Measurements from ENCODE around the gene ASCC2.

The ASCC2 gene

DNA sequence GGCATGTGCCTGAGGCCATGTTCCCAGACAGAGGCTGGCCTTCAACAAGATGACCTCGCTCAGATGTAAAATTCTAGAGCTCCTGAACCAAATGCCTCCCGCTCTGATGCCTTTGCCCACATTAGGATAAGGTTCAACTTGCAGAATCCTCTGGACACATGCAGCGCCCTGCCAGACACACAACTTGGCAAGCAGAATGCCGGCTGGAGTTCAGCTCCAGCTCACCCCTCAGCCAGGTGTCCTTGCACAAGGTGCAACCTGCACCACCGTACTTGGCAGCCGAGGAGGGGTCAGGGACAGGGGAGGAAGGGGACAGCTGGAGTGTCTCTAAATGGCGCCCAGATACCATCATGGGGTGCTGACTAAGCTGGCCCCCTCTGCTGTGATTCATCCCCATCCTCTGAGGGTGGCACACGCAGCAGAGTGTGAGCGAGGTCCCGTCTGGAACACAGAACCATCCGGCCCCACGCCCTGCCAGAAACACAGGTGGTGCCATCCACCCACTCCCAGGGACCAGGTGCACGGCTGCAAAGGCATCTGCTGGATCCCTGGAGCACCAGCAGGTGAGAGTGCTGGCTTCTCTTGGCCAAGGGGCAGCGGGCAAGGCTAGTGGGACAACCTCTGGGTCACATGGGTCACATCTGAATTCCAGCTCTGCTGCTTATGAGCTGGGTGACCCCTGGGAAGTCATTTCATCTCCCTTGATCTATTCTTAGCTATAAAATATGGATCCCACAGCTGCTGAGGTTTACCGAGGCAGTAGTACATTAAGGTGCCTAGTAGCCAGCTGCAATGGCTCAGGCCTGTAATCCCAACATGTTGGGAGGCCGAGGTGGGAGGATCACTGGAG lies 84.0 kb downstream of the ASCC2 start:
- DNase-seq, result no peak

DNA sequence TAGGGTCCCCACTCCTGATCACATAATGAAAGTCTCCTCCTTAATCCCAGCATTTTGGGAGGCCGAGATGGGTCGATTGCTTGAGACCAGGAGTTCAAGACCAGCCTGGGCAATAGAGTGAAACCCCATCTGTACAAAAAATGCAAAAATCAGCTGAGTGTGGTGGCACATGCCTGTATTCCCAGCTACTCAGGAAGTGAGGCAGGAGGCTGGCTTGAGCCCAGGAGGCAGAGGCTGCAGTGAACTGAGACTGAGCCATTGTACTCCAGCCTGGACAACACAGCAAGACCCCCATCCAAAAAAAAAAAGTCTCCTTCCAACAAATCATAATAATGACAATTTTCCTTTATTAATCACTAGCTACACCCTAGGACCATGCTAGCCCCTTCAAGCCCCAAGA lies 86.4 kb downstream of the ASCC2 start:
- no peak for DNase-seq

DNA sequence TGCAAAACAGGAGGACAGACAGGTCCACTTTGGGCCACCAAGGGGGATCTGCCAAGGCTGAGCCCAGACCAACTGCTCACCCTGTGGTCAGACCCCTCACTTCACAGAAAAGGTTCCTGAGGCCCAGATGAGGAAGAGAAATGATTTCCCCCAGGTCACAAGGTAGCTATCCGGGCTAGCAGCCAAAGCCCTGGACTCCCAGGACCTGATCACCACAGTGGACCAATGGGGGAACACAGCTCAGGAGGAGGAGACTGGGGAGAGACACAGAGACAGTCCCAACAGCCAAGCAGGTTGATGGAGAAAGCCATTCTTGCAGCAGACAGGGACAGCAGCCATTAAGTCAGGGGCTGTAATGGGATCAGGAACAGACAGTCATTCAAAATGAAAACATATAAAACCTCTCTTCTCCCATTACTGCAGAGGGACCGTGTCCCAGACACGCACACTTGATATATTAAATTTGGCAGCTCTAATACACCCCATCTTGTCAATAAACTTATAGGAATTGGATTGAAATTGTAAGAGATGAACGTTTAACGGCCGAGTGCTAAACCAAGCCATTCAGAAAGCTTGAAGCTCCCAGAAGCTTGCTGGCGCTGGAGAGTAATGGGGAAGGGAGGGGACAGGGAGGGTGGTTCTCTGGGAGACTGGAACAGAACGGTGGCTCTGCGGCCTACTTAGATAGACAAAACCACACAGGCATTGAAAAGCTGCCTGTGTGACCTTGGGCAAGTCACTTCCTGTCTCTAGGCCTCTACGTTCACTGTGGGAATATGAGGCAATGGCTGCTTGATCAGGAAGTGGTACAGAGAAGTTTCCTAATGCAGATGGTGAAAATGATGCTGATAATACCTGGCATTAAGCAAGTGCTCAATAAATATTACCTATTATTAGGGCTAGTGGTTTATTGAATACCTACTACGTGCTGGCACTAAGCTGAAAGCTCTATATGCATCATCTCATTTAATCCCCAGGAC lies 87.2 kb downstream of the ASCC2 start:
- DNase-seq, result peak; percentile 20

DNA sequence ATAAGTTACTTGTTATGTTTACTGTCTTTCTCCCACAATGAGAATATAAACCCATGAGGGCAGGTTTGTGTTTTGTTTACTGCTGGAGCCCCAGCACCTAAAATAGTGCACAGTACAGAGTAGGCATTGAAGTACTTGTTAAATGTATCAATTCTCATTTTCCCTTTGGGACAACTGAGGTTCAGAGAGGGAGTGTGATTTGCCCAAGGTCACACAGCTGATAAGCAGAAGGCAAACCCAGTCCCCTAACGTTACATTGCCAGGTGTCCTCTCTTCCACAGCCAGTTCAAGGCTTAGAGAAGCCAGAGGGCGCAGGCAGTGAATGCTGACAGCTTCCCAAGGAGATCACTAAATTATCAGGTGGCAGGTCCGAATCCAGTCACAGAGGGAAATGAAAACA lies 88.0 kb downstream of the ASCC2 start:
- no peak for DNase-seq

DNA sequence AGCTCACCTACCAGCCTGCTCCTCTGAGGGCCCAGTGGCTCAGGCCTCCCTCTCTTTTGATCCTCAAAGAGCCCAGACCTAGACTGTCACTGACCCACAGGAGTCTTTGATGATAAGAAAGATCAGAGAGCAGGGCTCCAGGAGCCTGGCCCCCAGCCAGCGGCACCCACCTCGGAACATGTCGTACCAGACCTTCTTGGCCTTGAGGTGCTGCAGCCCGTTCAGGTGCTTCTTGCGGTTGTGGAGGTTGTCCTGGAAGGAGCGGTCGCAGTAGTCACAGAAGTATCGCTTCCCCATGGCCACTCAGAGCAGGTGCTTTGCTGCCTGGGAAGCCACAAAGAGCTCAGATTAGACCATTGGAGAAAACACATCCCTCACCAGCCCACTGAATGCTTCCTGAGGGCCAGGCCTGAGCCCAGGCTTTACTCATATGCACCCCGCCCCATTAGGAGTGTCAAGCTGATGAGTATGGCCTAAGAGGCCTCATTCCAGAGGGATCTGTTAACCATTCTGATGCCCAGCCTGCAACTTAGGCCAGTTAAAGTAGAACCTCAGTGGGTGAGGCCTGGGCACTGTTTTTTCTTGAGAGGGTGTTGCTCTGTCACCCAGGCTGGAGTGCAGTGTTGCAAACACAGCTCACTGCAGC lies 89.7 kb downstream of the ASCC2 start:
- no peak for DNase-seq

DNA sequence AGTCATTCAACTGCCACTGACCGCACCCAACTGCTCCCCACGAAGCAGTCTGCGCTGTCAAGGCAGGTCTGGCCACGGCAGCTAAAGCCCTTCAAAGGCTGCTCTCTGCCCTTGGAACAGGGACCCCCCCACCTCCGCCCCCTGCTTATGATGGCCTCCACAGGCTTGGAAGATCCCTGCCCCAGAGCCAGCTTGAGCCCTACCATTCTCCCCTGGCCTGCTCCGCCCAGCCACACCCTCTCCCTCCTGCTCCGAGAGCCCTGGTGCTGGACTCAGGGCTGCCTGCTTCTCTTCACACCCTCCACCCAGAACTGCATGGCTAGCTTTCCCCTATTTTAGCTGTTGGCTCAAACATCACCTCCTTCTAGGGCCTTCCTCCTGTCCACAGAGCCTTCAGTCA lies 90.2 kb downstream of the ASCC2 start:
- DNase-seq, result no peak

DNA sequence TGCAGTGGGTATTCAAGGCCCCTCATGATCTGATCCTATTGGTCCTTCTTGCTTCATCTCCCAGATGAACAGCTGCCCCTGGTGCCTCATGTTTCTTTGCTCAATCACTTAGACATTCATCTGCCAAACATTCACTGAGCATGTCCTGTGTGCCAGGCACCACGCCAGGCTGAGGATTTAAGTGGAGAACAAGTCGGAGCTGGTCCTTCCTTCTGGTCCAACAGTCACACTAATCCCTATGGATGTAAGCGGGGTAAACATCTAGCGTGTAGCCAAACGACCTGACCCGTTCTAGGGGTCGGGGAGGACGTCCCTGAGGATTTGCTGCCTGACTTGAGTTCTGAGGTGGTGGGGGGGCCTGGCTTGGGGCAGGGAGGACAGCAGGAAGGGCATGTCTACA lies 93.2 kb downstream of the ASCC2 start:
- peak; percentile 74 for DNase-seq

DNA sequence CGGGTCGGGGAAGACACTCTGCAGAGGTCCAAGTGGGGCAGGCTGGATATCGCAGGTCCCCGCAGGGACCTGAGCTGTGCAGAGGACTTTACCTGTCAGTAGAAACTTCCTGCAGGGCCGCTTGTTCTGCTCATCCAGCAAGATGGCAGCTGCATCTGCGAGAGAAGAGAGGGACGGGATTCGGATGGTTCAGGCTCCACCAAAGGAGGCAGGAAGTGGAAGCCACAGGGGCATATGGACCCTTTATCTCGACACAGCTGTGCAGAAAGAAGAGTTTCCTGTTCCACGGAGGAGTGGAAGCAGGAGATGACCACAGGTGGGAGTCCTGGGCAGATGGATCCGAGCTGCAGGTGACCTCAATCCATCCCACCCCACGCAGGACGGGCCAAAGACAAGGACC lies 95.7 kb downstream of the ASCC2 start:
- DNase-seq, result no peak

DNA sequence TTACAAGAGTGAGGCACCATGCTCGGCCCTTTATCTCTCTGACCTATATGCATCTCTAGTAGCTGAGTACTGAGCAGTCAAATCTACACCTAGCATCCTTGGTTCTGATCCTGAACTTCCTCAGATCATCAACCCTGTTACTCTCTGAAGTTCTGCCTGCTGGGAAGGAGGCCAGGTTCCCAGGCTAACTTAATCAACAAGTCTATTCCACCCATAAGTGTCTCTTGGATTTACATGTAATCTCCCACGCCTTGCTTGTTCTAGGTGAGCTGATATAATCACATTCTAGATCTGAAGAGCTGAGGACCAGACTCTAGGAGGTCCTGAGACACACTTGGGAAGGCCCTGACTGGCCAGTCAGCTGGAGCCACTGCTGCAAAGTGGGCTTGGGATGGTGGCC lies 96.1 kb downstream of the ASCC2 start:
- DNase-seq, result no peak

DNA sequence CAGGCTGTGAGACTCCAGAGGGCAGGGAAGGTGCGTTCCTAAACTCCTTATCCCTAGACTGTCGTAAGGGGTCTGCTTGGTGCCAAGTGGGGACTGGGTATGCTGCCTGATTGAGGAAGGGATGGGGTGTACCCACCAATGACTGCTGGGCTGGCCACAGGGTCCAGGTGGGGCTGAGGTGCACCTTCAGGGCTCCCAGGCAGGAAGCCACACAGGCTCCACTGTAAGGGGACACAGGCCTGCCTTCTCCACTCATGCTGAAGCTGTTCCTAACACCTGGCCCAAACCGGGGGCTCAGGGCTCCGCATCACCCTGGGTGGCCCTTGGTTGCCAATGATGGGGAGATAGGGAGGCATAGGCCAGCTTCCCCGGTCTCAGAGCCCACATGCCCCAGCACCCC lies 97.9 kb downstream of the ASCC2 start:
- DNase-seq, result no peak

DNA sequence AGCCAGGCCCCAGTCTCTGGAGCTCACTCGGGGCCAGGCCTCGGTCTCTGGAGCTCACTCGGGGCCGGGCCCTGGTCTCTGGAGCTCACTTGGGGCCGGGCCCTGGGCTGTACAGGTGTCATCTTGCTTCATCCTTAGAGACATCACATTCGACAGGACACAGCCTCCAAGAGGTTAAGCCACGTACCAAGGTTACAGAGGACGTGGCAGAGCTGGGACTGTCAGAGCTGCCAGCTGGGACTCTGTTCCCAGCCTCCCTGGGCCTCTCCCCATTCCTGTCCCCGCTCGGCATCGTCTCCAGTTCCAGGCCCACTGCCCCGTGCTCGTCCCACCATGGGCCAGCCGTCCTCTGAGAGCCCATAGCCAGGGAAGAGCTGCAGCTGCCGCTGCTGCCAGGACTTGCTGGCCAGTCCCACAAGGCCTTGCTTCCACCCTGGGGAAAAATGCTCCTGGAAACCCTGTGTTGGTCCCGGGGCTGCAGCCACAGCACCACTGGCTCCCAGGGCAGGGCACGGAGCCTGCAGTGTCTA lies 98.7 kb downstream of the ASCC2 start:
- DNase-seq, result no peak

All from NCI-H69 (cell line).